ENCODE measurements around the gene TTLL10.

DNA sequence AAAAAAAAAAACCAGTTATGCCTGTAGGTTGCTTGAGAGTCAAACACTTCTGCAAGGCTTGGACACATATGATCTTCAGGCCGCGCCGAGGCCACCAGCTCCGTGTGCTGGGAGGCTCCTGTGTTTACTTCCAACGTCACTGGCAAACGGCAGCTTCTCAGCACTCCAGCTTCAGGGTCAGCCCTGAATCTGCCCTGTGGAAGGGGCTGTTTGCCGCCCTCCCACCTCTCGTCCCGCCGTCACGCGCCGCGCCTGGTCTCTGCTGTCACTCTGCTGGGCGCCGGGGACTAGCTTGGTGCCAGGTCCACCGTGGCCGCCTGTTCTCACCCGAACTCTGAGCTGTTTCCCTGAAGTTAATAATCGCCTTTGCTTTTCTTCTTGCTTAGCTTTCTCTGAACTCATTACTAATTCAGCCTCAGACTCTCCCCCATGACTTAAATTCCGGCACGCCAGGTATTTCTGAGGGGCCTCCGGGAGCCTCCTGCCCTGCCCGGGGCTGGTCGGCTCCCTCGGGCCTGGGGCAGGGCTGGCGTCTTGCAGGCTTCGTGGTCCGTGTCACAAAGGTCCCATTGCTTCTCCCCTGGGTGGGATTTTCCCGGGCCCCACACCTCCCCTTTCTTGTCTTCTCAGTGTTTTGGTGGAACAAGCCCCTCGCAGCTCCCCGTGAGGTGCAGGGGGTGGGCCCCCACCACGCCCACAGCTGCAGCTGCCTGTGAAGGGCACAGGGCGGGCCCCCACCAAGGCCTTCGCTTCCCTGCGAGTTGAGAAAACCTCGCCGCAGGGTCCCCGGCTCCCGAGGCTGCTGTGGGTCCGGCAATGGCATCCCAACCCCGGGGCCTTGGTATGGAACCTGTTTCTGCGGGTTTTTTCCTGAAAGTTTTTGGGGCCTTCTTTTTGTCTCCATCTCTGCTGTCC lies 43.2 kb upstream of the TTLL10 start:
- TF ChIP-seq YY1 (IDR thresholded peaks at IDR 0.05; ENCODE audit: insufficient read depth, insufficient read length) = no peak
- TF ChIP-seq SUZ12 (IDR thresholded peaks at IDR 0.05; ENCODE audit: extremely low read depth, insufficient read depth, insufficient read length) = no peak

Data from NT2/D1 (cell line).